Neuronal stem cell (in vitro differentiated cells): Measurements from ENCODE around the gene SIAH2.

Experiments
- DNase-seq: peaks from one replicate; pipeline ENCODE4 v3.0.0-alpha.2; 2013; ENCODE audit warnings: low spot score
- H2AFZ ChIP-seq: one replicate; pipeline ENCODE4 v1.6.1; 2013; ENCODE audit warnings: mild to moderate bottlenecking, low read length, inconsistent platforms
- H2AK5ac ChIP-seq: 2 replicates; pipeline ENCODE4 v1.6.1; 2013; ENCODE audit warnings: low read depth, mild to moderate bottlenecking, inconsistent platforms, low read length, moderate library complexity, mixed read lengths
- H2BK120ac ChIP-seq: 2 replicates; pipeline ENCODE4 v1.6.1; 2013; ENCODE audit warnings: low read depth, mild to moderate bottlenecking, inconsistent platforms, low read length, moderate library complexity, mixed read lengths
- H2BK12ac ChIP-seq: one replicate; pipeline ENCODE4 v1.6.1; 2013; ENCODE audit warnings: low read length, inconsistent platforms
- H2BK15ac ChIP-seq: 2 replicates; pipeline ENCODE4 v1.6.1; 2013; ENCODE audit warnings: mild to moderate bottlenecking, low read length, inconsistent platforms, mixed read lengths
- H2BK5ac ChIP-seq: one replicate; pipeline ENCODE4 v1.6.1; 2013; ENCODE audit warnings: inconsistent platforms, mild to moderate bottlenecking, low read length, moderate library complexity
- H3K14ac ChIP-seq: one replicate; pipeline ENCODE4 v1.6.1; 2013; ENCODE audit warnings: low read length, inconsistent platforms
- H3K18ac ChIP-seq: 2 replicates; pipeline ENCODE4 v1.6.1; 2013; ENCODE audit warnings: low read length, inconsistent platforms
- H3K23ac ChIP-seq: 2 replicates; pipeline ENCODE4 v1.6.1; 2013; ENCODE audit warnings: low read depth, mild to moderate bottlenecking, mixed read lengths, low read length, inconsistent platforms; ENCODE audit not compliant: poor library complexity
- H3K27ac ChIP-seq: replicated peaks from 3 replicates; pipeline ENCODE4 v1.5.1; 2013; ENCODE audit warnings: low read length, inconsistent platforms
- H3K27me3 ChIP-seq, 3 experiments: 2 replicates each; pipeline ENCODE4 v1.6.1; 2013; ENCODE audit warnings: low read length in 3 of 3, mild to moderate bottlenecking in 2 of 3, inconsistent platforms in 1 of 3, low read depth in 1 of 3, mixed read lengths in 1 of 3, moderate library complexity in 1 of 3; ENCODE audit not compliant: control insufficient read depth in 3 of 3, insufficient read depth in 3 of 3
- H3K36me3 ChIP-seq, 2 donors: replicated peaks in 1 of 2; 2 replicates each; pipeline ENCODE4 v1.6.1; 2013; ENCODE audit warnings: low read length in 2 of 2; ENCODE audit not compliant: control insufficient read depth in 2 of 2, insufficient read depth in 2 of 2
- H3K4ac ChIP-seq: 2 replicates; pipeline ENCODE4 v1.6.1; 2013; ENCODE audit warnings: inconsistent platforms, mild to moderate bottlenecking, low read length, moderate library complexity
- H3K4me1 ChIP-seq, 2 donors: 1 replicate in 1 of 2; 2 replicates in 1 of 2; pipeline ENCODE4 v1.6.1; 2013; ENCODE audit warnings: low read length in 2 of 2, low read depth in 1 of 2; ENCODE audit not compliant: control insufficient read depth in 2 of 2, insufficient read depth in 1 of 2
- H3K4me2 ChIP-seq: one replicate; pipeline ENCODE4 v1.6.1; 2013; ENCODE audit warnings: mild to moderate bottlenecking, low read length, inconsistent platforms; ENCODE audit not compliant: insufficient read depth, poor library complexity, severe bottlenecking
- H3K4me3 ChIP-seq, 2 donors: 2 replicates each; pipeline ENCODE4 v1.5.1; 2013; ENCODE audit warnings: low read length in 2 of 2, mild to moderate bottlenecking in 2 of 2, inconsistent platforms in 1 of 2, moderate library complexity in 1 of 2
- H3K79me1 ChIP-seq: one replicate; pipeline ENCODE4 v1.6.1; 2013; ENCODE audit warnings: low read depth, mild to moderate bottlenecking, inconsistent platforms, low read length, moderate library complexity
- H3K9ac ChIP-seq: one replicate; pipeline ENCODE4 v1.6.1; 2013; ENCODE audit warnings: mild to moderate bottlenecking, low read depth, low read length, inconsistent platforms; ENCODE audit not compliant: poor library complexity
- H3K9me3 ChIP-seq, 2 donors: replicated peaks in 1 of 2; 2 replicates each; pipeline versions ENCODE3 to v1.6.1; 2013; ENCODE audit warnings: low read length in 2 of 2, mild to moderate bottlenecking in 2 of 2, inconsistent platforms in 1 of 2, low read depth in 1 of 2, mixed read lengths in 1 of 2, moderate library complexity in 1 of 2; ENCODE audit not compliant: control insufficient read depth in 2 of 2, insufficient read depth in 1 of 2
- H4K8ac ChIP-seq: one replicate; pipeline ENCODE4 v1.6.1; 2013; ENCODE audit warnings: low read depth, mild to moderate bottlenecking, inconsistent platforms, low read length, moderate library complexity
- H4K91ac ChIP-seq: one replicate; pipeline ENCODE4 v1.6.1; 2013; ENCODE audit warnings: low read length, low read depth, mild to moderate bottlenecking, inconsistent platforms; ENCODE audit not compliant: poor library complexity
- WGBS, 2 donors: extraction: QIAGEN DNeasy Blood & Tissue Kit; methylation state at CpG; one replicate each; pipeline ENCODE4 v1.1.7; 2013; ENCODE audit warnings: missing lambda C conversion rate in 2 of 2, mixed read lengths in 1 of 2; ENCODE audit not compliant: insufficient read length in 2 of 2, insufficient replicate concordance in 1 of 2; ENCODE audit errors: extremely low coverage in 2 of 2; 5-methylcytosine and 5-hydroxymethylcytosine counted together

The SIAH2 gene

DNA sequence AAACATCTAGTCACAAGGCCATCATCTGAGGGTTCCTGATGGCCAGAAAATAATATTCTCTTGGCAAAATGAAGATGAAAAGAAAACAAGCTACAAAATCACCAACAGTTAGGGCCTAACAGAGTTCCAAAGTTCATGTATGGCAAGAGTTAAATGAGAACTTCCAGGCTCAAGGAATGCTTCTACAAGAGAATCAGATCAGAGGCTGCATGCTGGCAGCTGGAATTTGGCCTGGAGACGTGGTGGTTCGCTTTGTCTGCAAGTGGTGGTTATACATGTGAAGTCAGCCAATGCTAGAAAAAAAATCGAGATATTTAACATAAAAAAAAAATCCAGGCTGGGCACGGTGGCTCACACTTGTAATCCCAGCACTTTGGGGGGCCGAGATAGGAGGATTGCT is 5.6 kb downstream of the SIAH2 start:
- no peak overlapping the region for H3K18ac ChIP-seq

GRCh38 chr3:150756491-150757059 is 6.4 kb downstream of the SIAH2 start:
- H3K9me3 ChIP-seq, result no peaks in the 10 kb centered on the region
- WGBS, 2 donors, result no CpG with 5 or more reads among the region's 4 CpGs
- no peak overlapping the region for H3K9ac ChIP-seq
- DNase-seq, result no peak
- H3K27me3 ChIP-seq, result peaks cover 0 to 2% (median 0%) of the 10 kb centered on the region in 3 experiments
- H2BK120ac ChIP-seq, result no peak overlapping the region
- no peak overlapping the region for H2BK12ac ChIP-seq
- H2AFZ ChIP-seq, result no peak overlapping the region
- H4K91ac ChIP-seq, result no peak overlapping the region
- no peak overlapping the region for H3K4me2 ChIP-seq
- H4K8ac ChIP-seq, result no peak overlapping the region
- H3K27ac ChIP-seq, result no peak overlapping the region
- H2BK15ac ChIP-seq, result no peak overlapping the region
- no peak overlapping the region for H2BK5ac ChIP-seq
- H3K14ac ChIP-seq, result no peak overlapping the region
- H3K18ac ChIP-seq, result no peak overlapping the region
- H3K79me1 ChIP-seq, result peaks cover 3% of the 10 kb centered on the region
- H3K4ac ChIP-seq, result no peak overlapping the region
- H3K4me3 ChIP-seq, result no peak overlapping the region
- H2AK5ac ChIP-seq, result no peak overlapping the region
- peaks cover 0 to 4% of the 10 kb centered on the region in 2 donors for H3K4me1 ChIP-seq
- peaks cover 0 to 7% of the 10 kb centered on the region in 2 donors for H3K36me3 ChIP-seq
- no peak overlapping the region for H3K23ac ChIP-seq

More for the DNA sequence above, 5.6 kb downstream of the SIAH2 start:
- H2BK15ac ChIP-seq, result no peak overlapping the region
- H3K36me3 ChIP-seq, result peaks cover 0 to 7% of the 10 kb centered on the region in 2 donors
- no peak overlapping the region for H2AK5ac ChIP-seq
- H3K23ac ChIP-seq, result no peak overlapping the region
- WGBS, 2 donors, result no CpG with 5 or more reads among the region's 5 CpGs
- no peak overlapping the region for H2BK5ac ChIP-seq
- no peak overlapping the region for H3K9ac ChIP-seq
- no peak for DNase-seq
- no peak overlapping the region for H3K14ac ChIP-seq
- H3K4me1 ChIP-seq, result peaks cover 0 to 4% of the 10 kb centered on the region in 2 donors
- no peak overlapping the region for H4K91ac ChIP-seq
- H3K27ac ChIP-seq, result no peak overlapping the region
- H2AFZ ChIP-seq, result no peak overlapping the region
- no peak overlapping the region for H2BK12ac ChIP-seq
- no peaks in the 10 kb centered on the region for H3K9me3 ChIP-seq
- H3K4ac ChIP-seq, result no peak overlapping the region
- no peak overlapping the region for H3K4me2 ChIP-seq
- peaks cover 0 to 2% (median 0%) of the 10 kb centered on the region in 3 experiments for H3K27me3 ChIP-seq
- no peak overlapping the region for H4K8ac ChIP-seq
- no peak overlapping the region for H2BK120ac ChIP-seq
- peaks cover 3% of the 10 kb centered on the region for H3K79me1 ChIP-seq
- no peak overlapping the region for H3K4me3 ChIP-seq

DNA sequence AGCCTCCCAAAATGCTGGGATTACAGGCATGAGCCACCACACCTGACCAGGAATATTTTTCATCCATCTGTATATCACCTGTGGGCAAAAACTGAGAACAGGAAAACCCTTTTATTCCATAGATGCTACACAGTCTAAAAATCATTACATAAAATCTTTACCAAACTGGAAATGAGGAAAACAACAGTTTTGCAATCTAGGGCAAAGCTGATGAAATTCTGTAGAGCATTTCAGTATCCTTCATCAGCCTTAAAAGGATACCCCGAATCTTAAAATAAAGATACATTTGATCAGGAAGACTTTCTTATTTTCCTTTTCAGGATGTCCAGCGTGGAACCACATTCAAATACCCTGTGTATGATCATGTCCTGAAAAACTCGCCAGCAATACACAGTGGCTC is 7.1 kb downstream of the SIAH2 start:
- WGBS, 2 donors, result no CpG with 5 or more reads among the region's 3 CpGs

DNA sequence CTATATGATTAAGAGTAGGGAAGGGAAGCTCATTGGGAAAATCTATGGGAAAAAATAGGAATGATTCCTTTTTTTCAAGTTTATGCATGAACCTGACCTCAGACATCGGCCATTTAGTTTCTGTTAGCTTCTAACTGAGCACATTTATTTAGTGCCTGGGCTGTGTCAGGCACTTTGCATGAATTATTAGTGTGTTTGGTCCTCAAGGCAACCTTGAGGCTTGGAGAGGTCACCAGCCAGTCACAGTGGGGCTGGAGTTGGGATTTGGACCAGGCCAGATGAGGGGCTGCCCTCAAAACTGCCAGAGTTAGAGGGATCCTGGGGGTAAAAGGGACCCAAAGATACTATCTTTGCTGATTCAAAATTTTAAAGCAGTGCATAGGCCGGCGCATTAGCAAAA is 8.1 kb downstream of the SIAH2 start:
- H3K36me3 ChIP-seq, result peaks cover 0 to 4% of the 10 kb centered on the region in 2 donors
- H3K27ac ChIP-seq, result no peak overlapping the region
- H4K91ac ChIP-seq, result no peak overlapping the region
- no peak overlapping the region for H2AK5ac ChIP-seq
- H3K4me1 ChIP-seq, result no peaks in the 10 kb centered on the region
- H3K4me2 ChIP-seq, result no peak overlapping the region
- peaks cover 0 to 2% (median 0%) of the 10 kb centered on the region in 3 experiments for H3K27me3 ChIP-seq
- no peak overlapping the region for H2BK15ac ChIP-seq
- no peak overlapping the region for H3K9ac ChIP-seq
- peaks cover 3% of the 10 kb centered on the region for H3K79me1 ChIP-seq
- no peak overlapping the region for H2AFZ ChIP-seq
- no peak overlapping the region for H2BK5ac ChIP-seq
- no peak overlapping the region for H3K4me3 ChIP-seq
- H3K23ac ChIP-seq, result no peak overlapping the region
- no peaks in the 10 kb centered on the region for H3K9me3 ChIP-seq
- H3K4ac ChIP-seq, result no peak overlapping the region
- H2BK12ac ChIP-seq, result no peak overlapping the region
- no peak for DNase-seq
- H2BK120ac ChIP-seq, result no peak overlapping the region
- H4K8ac ChIP-seq, result no peak overlapping the region
- no CpG with 5 or more reads among the region's 3 CpGs for whole genome bisulfite sequencing, 2 donors
- H3K18ac ChIP-seq, result no peak overlapping the region
- H3K14ac ChIP-seq, result no peak overlapping the region

More for the DNA sequence above, 7.1 kb downstream of the SIAH2 start:
- Histone ChIP-seq H3K4ac (no peak overlapping the region), H2BK12ac (no peak overlapping the region), H4K91ac (no peak overlapping the region), H3K23ac (no peak overlapping the region), H2BK5ac (no peak overlapping the region), H3K79me1 (peaks cover 3% of the 10 kb centered on the region), H3K9me3 (no peaks in the 10 kb centered on the region), H3K14ac (no peak overlapping the region), H2BK15ac (no peak overlapping the region), H2AFZ (no peak overlapping the region), H3K18ac (no peak overlapping the region), H3K4me1 (peaks cover 0 to 4% of the 10 kb centered on the region in 2 donors), H3K27me3 (peaks cover 0 to 2% (median 0%) of the 10 kb centered on the region in 3 experiments), H3K9ac (no peak overlapping the region), H3K27ac (no peak overlapping the region), H2BK120ac (no peak overlapping the region), H3K36me3 (peaks cover 0 to 7% of the 10 kb centered on the region in 2 donors), H4K8ac (no peak overlapping the region), H3K4me3 (no peak overlapping the region), H3K4me2 (no peak overlapping the region), H2AK5ac (no peak overlapping the region)
- DNase-seq, result no peak
